CD8-positive, alpha-beta memory T cell (primary cell): ENCODE data around the gene TANC1. TPM values are rescaled to one million over a fixed set of nuclear protein-coding genes. Genes with fewer than 3 reads are reported as not detected.

Source experiments
- CTCF ChIA-PET: fragments of 350-600 bp; sonication (Branson Sonifier 250); formaldehyde crosslinking; loops from one replicate; lab custom pipeline; 2021; ENCODE audit warnings: antibody characterized with exemption; lab: Charles Lee
- POLR2A ChIA-PET: fragments of 350-600 bp; sonication (Branson Sonifier 250); formaldehyde crosslinking; loops from one replicate; lab custom pipeline; 2021; ENCODE audit warnings: antibody characterized with exemption; lab: Charles Lee
- DNase-seq, 5 donors: peaks; one replicate each; pipeline versions ENCODE4 v3.0.0 to v3.0.0-alpha.2; 2020 to 2022; ENCODE audit warnings: mixed read lengths in 1 of 5
- H3K27ac ChIP-seq: one replicate; pipeline ENCODE4 v1.7.0; 2013; ENCODE audit warnings: low read depth, mild to moderate bottlenecking, low read length, moderate library complexity
- H3K27me3 ChIP-seq: 2 replicates; pipeline ENCODE4 v1.7.0; 2013; ENCODE audit warnings: low read length, mild to moderate bottlenecking; ENCODE audit not compliant: insufficient read depth, poor library complexity, severe bottlenecking
- H3K36me3 ChIP-seq: 2 replicates; pipeline ENCODE4 v1.7.0; 2013; ENCODE audit warnings: mild to moderate bottlenecking, low read length, moderate library complexity; ENCODE audit not compliant: insufficient read depth
- H3K4me1 ChIP-seq: 2 replicates; pipeline ENCODE4 v1.7.0; 2013; ENCODE audit warnings: mild to moderate bottlenecking, low read length, moderate library complexity; ENCODE audit not compliant: insufficient read depth
- H3K4me3 ChIP-seq: 2 replicates; pipeline ENCODE4 v1.7.0; 2013; ENCODE audit warnings: mild to moderate bottlenecking, low read length
- H3K9me3 ChIP-seq: 2 replicates; pipeline ENCODE4 v1.7.0; 2013; ENCODE audit warnings: mild to moderate bottlenecking, low read length
- H3K27ac Mint-ChIP-seq, 8 donors: one replicate each; pipeline ENCODE4 v1.8.0; 2020 to 2021; ENCODE audit warnings: mixed read lengths in 8 of 8, mild to moderate bottlenecking in 6 of 8, inconsistent platforms in 3 of 8, moderate library complexity in 3 of 8
- H3K27me3 Mint-ChIP-seq, 2 donors: one replicate each; pipeline ENCODE4 v1.8.0; 2020 to 2021; ENCODE audit warnings: mixed read lengths in 2 of 2, mild to moderate bottlenecking in 1 of 2, moderate library complexity in 1 of 2
- H3K36me3 Mint-ChIP-seq, 3 donors: one replicate each; pipeline ENCODE4 v1.8.0; 2020 to 2021; ENCODE audit warnings: mixed read lengths in 3 of 3, inconsistent platforms in 1 of 3, mild to moderate bottlenecking in 1 of 3
- H3K4me1 Mint-ChIP-seq, 3 donors: one replicate each; pipeline ENCODE4 v1.8.0; 2020 to 2021; ENCODE audit warnings: mixed read lengths in 3 of 3, inconsistent platforms in 1 of 3, mild to moderate bottlenecking in 1 of 3
- H3K4me3 Mint-ChIP-seq, 7 donors: one replicate each; pipeline ENCODE4 v1.8.0; 2020 to 2021; ENCODE audit warnings: mixed read lengths in 7 of 7, mild to moderate bottlenecking in 6 of 7, moderate library complexity in 4 of 7, inconsistent platforms in 2 of 7
- H3K9me3 Mint-ChIP-seq, 5 donors: one replicate each; pipeline ENCODE4 v1.8.0; 2020 to 2022; ENCODE audit warnings: mixed read lengths in 5 of 5, mild to moderate bottlenecking in 3 of 5, moderate library complexity in 2 of 5, inconsistent platforms in 1 of 5
- polyA plus RNA-seq: library from polyadenylated mRNA; unstranded; fragments of 300-500 nt; fragmentation: Illumina TruSeq; gene quantifications from one replicate; pipeline ENCODE4 v1.2.3, GENCODE V29; 2021
- total RNA-seq, 2 experiments: library from RNA; stranded (reverse); gene quantifications; one replicate each; pipeline ENCODE4 v1.2.3, GENCODE V29; 2021

Gene TANC1
- total and polyA plus RNA-seq, 3 experiments from 2014 or later: 0.11 to 0.64 (median 0.13) TPM

DNA sequence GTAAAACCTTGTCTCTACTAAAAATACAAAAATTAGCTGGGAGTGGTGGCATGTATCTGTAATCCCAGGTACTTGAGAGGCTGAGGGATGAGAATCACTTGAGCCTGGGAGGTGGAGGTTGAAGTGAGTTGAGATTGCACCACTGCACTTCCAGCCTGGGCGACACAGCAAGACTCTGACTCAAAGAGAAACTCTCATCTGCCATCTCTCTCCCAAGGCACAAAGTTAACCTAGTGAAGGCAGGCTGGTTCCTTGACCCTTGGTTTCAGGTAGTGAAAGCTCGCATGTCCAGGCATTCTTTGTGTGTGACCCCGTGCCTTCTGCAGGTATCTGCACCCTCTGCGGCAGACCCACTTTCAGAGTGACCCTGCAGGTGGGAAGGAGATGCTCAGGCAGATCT, 218.0 kb downstream of the TANC1 start:
- Histone ChIP-seq H3K27me3 (no peaks in the 10 kb centered on the region), H3K9me3 (no peaks in the 10 kb centered on the region), H3K4me1 (no peaks in the 10 kb centered on the region), H3K36me3 (no peaks in the 10 kb centered on the region), H3K27ac (no peak overlapping the region), H3K4me3 (no peak overlapping the region)
- no peak for DNase-seq
- peaks cover 0 to 8% (median 4%) of the 10 kb centered on the region in 3 donors for H3K36me3 Mint-ChIP-seq
- H3K4me1 Mint-ChIP-seq: peaks cover 0 to 5% (median 0%) of the 10 kb centered on the region in 3 donors
- POLR2A ChIA-PET: no interaction called here
- H3K27me3 Mint-ChIP-seq: peaks cover 0 to 3% of the 10 kb centered on the region in 2 donors
- no peak overlapping the region for H3K27ac Mint-ChIP-seq
- H3K4me3 Mint-ChIP-seq: no peak overlapping the region
- CTCF ChIA-PET: interaction anchor here (1.1 kb wide), 1 partner anchor 13 kb away, joined by 3 read pairs; no protein-coding TSS in a partner anchor
- no peaks in the 10 kb centered on the region for H3K9me3 Mint-ChIP-seq

DNA sequence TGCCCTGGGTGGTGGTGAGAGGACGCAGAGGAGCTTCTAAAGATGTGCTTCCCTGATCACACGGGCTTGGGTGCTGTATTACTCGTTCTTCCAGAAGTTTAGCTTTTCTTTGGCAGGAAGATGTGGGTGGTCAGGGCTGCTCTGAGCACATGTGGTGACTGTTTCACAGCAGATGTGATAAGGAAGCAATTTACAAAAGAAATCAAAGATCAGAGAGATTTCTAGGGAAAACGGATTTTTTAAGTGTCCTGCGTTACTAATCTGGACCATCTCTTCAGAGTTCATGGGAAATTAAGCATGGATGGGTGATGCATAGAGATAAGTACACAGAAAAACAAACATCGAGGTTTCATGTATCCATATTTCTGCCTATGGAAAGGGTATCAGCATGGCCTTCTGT, 218.7 kb downstream of the TANC1 start:
- H3K27ac Mint-ChIP-seq: no peak overlapping the region
- Histone ChIP-seq H3K4me1 (no peaks in the 10 kb centered on the region), H3K36me3 (no peaks in the 10 kb centered on the region), H3K4me3 (no peak overlapping the region), H3K27me3 (no peaks in the 10 kb centered on the region), H3K9me3 (no peaks in the 10 kb centered on the region), H3K27ac (no peak overlapping the region)
- no peak overlapping the region for H3K4me3 Mint-ChIP-seq
- peaks cover 0 to 5% (median 0%) of the 10 kb centered on the region in 3 donors for H3K4me1 Mint-ChIP-seq
- ChIA-PET CTCF (interaction anchor here (1.1 kb wide), 1 partner anchor 14 kb away, joined by 3 read pairs; no protein-coding TSS in a partner anchor), POLR2A (no interaction called here)
- H3K9me3 Mint-ChIP-seq: no peaks in the 10 kb centered on the region
- DNase-seq: no peak
- peaks cover 0 to 3% of the 10 kb centered on the region in 2 donors for H3K27me3 Mint-ChIP-seq
- H3K36me3 Mint-ChIP-seq: peaks cover 0 to 8% (median 4%) of the 10 kb centered on the region in 3 donors

DNA sequence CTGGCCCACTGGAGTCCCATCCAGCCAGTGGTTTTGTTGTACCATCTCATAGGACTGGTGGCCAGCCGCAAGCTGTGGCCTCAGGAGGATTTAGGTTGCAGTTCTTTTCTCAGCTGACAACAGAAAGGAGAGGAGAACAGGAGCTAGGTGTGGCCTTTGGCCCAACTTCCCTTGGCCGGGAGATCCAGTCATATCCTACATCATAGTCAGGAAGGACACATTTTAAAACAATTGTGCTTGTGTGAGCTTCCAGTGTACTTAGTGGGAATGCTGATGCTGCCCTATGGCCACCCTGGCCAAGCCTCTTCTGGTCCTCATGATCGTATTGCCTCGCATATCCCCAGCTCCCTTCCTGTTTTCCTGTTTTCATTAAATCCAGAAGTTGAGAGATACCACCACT, 220.0 kb downstream of the TANC1 start:
- no peaks in the 10 kb centered on the region for H3K36me3 Mint-ChIP-seq
- DNase-seq: no peak
- peaks cover 0 to 5% (median 0%) of the 10 kb centered on the region in 3 donors for H3K4me1 Mint-ChIP-seq
- peaks cover 0 to 2% of the 10 kb centered on the region in 2 donors for H3K27me3 Mint-ChIP-seq
- no peaks in the 10 kb centered on the region for H3K4me1 ChIP-seq
- no peaks in the 10 kb centered on the region for H3K9me3 ChIP-seq
- H3K4me3 Mint-ChIP-seq: no peak overlapping the region
- no peaks in the 10 kb centered on the region for H3K9me3 Mint-ChIP-seq
- H3K27me3 ChIP-seq: no peaks in the 10 kb centered on the region
- CTCF ChIA-PET: interaction anchor here (1.3 kb wide), 1 partner anchor 8 kb away, joined by 3 read pairs; no protein-coding TSS in a partner anchor
- no peak overlapping the region for H3K27ac Mint-ChIP-seq
- POLR2A ChIA-PET: no interaction called here
- H3K36me3 ChIP-seq: no peaks in the 10 kb centered on the region
- H3K4me3 ChIP-seq: no peak overlapping the region
- H3K27ac ChIP-seq: no peak overlapping the region

DNA sequence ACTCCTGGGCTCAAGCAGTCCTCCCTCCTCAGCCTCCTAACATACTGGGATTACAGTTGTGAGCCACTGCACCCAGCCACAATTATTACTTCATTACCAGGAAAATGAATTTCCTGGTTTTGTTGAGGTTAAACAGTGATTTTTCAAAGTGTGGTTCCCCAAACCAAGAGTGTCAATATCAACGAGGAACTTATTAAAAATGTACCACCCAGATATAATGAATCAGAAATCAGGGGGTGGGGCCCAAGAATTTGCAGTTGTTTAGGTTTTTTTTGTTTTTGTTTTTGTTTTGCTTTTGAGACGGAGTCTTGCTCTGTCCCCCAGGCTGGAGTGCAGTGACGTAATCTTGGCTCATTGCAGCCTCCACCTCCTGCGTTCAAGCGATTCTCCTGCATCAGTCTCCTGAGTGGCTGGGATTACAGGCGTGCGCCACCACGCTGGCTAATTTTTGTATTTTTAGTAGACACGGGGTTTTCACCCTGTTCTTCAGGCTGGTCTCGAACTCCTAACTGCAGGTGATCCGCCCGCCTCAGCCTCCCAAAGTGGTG, 224.0 kb downstream of the TANC1 start:
- no peaks in the 10 kb centered on the region for H3K9me3 Mint-ChIP-seq
- POLR2A ChIA-PET: no interaction called here

DNA sequence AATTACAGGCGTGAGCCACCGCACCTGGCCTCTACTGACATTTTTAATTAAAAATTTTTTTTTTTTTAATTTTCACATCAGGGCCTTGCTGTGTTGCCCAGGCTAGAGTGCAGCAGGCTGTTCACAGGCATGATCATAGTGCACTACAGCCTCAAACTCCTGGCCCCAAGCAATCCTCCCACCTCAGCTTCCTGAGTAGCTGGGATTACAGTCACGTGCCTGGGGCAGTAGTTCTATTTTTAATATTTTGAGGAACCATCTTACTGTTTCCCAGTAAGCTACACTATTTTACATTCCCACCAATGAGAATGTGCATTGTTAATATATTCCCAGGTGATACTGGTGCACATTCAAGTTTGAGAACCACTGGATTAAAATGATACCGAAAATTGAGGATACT, 225.4 kb downstream of the TANC1 start:
- Histone ChIP-seq H3K9me3 (no peaks in the 10 kb centered on the region), H3K4me1 (no peaks in the 10 kb centered on the region), H3K27me3 (no peaks in the 10 kb centered on the region), H3K4me3 (no peak overlapping the region), H3K36me3 (no peaks in the 10 kb centered on the region), H3K27ac (no peak overlapping the region)
- Mint-ChIP-seq H3K4me1 (peaks cover under 1 to 4% (median 1%) of the 10 kb centered on the region in 3 donors), H3K27me3 (peaks cover 0 to 5% of the 10 kb centered on the region in 2 donors), H3K4me3 (no peak overlapping the region), H3K27ac (no peak overlapping the region), H3K36me3 (no peaks in the 10 kb centered on the region), H3K9me3 (no peaks in the 10 kb centered on the region)
- POLR2A ChIA-PET: no interaction called here
- CTCF ChIA-PET: no interaction called here
- no peak for DNase-seq

More for the DNA sequence above, 224.0 kb downstream of the TANC1 start:
- no peak overlapping the region for H3K4me3 Mint-ChIP-seq
- H3K4me1 ChIP-seq: no peaks in the 10 kb centered on the region
- H3K27ac ChIP-seq: no peak overlapping the region
- H3K4me1 Mint-ChIP-seq: no peaks in the 10 kb centered on the region
- no peaks in the 10 kb centered on the region for H3K9me3 ChIP-seq
- CTCF ChIA-PET: no interaction called here
- no peaks in the 10 kb centered on the region for H3K27me3 ChIP-seq
- no peaks in the 10 kb centered on the region for H3K36me3 Mint-ChIP-seq
- H3K36me3 ChIP-seq: no peaks in the 10 kb centered on the region
- peaks cover 0 to 5% of the 10 kb centered on the region in 2 donors for H3K27me3 Mint-ChIP-seq
- no peak overlapping the region for H3K27ac Mint-ChIP-seq
- H3K4me3 ChIP-seq: no peak overlapping the region
- no peak for DNase-seq

DNA sequence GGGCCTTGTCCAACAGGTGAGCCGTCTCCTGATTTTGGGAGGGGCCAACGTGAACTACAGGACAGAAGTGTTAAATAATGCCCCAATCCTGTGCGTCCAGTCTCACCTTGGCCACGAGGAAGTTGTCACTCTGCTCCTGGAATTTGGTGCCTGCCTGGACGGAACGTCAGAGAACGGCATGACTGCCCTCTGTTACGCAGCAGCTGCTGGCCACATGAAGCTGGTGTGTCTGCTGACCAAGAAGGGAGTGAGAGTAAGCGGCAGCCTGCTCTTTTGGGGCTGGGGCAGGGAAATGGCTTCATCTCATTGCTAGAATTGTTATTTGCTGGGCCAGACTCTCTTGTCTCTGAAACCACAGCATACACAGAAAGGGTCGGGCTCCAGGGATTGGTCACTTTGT, 225.8 kb downstream of the TANC1 start:
- no peaks in the 10 kb centered on the region for H3K36me3 Mint-ChIP-seq
- POLR2A ChIA-PET: no interaction called here
- H3K27ac Mint-ChIP-seq: no peak overlapping the region

DNA sequence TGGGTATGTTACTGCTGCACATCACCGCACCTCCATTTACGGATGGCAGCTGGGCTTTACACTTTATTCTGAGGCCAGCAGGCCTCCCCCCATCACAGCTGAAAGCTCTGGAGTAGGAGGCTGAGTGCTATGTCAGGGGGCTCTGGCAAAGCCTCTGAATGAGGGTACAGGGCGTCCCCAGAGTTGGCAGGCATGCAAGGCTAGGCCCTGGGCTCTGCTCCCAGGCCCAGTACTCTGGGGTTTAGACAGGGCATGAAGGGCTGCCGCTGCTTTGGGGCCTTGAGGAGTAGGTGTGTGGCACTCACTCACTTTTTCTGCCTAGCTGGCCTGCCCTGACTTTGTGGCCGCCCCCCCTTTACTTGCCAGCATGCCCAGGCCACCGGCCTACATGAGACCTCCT, 227.3 kb downstream of the TANC1 start:
- no peaks in the 10 kb centered on the region for H3K27me3 ChIP-seq

More for the DNA sequence above, 225.8 kb downstream of the TANC1 start:
- Histone ChIP-seq H3K36me3 (no peaks in the 10 kb centered on the region), H3K27ac (no peak overlapping the region), H3K4me3 (no peak overlapping the region), H3K9me3 (no peaks in the 10 kb centered on the region), H3K27me3 (no peaks in the 10 kb centered on the region), H3K4me1 (no peaks in the 10 kb centered on the region)
- peaks cover 5 to 8% (median 6%) of the 10 kb centered on the region in 3 donors for H3K4me1 Mint-ChIP-seq
- no peak for DNase-seq
- peaks cover 0 to 5% of the 10 kb centered on the region in 2 donors for H3K27me3 Mint-ChIP-seq
- no peak overlapping the region for H3K4me3 Mint-ChIP-seq
- CTCF ChIA-PET: no interaction called here
- no peaks in the 10 kb centered on the region for H3K9me3 Mint-ChIP-seq

DNA sequence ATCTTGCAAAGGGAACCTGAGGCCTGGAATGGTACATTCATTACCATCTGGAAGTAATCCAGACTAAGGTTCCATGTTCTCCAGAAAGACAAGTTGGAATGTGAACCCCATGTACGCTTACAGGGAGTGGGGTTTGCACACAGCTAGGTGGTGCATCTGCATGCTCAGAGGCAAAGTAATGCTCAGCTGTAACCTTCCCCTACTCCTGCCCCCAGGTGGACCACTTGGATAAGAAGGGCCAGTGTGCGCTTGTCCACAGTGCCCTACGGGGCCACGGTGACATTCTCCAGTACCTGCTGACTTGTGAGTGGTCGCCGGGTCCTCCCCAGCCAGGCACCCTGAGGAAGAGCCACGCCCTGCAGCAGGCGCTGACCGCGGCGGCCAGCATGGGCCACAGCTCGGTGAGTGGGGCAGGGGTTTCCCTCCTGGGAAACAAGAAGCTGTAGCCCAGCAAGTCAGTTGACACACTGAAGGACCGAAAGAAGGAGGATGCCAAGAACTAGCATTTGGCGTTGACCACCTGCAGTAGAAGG, 228.0 kb downstream of the TANC1 start:
- Histone ChIP-seq H3K36me3 (no peaks in the 10 kb centered on the region), H3K4me3 (no peak overlapping the region), H3K4me1 (peaks cover 11% of the 10 kb centered on the region), H3K9me3 (no peaks in the 10 kb centered on the region), H3K27ac (no peak overlapping the region), H3K27me3 (peaks cover 4% of the 10 kb centered on the region)
- no peak for DNase-seq
- H3K27ac Mint-ChIP-seq: no peak overlapping the region
- CTCF ChIA-PET: no interaction called here
- H3K27me3 Mint-ChIP-seq: peaks cover 0 to 5% of the 10 kb centered on the region in 2 donors
- POLR2A ChIA-PET: no interaction called here
- H3K36me3 Mint-ChIP-seq: no peaks in the 10 kb centered on the region
- H3K4me3 Mint-ChIP-seq: no peak overlapping the region
- peaks cover 18 to 24% (median 19%) of the 10 kb centered on the region in 3 donors for H3K4me1 Mint-ChIP-seq
- no peaks in the 10 kb centered on the region for H3K9me3 Mint-ChIP-seq

More for the DNA sequence above, 227.3 kb downstream of the TANC1 start:
- no peak for DNase-seq
- Mint-ChIP-seq H3K27ac (peak overlapping the region in 2 of 8 donors; percentile 31 to 75), H3K9me3 (no peaks in the 10 kb centered on the region), H3K4me3 (peak overlapping the region in 1 of 7 donors; percentile 28), H3K4me1 (peaks cover 10 to 16% (median 12%) of the 10 kb centered on the region in 3 donors), H3K27me3 (peaks cover 0 to 5% of the 10 kb centered on the region in 2 donors), H3K36me3 (no peaks in the 10 kb centered on the region)
- Histone ChIP-seq H3K4me1 (peaks cover 3% of the 10 kb centered on the region), H3K27ac (no peak overlapping the region), H3K36me3 (no peaks in the 10 kb centered on the region), H3K9me3 (no peaks in the 10 kb centered on the region), H3K4me3 (no peak overlapping the region)
- POLR2A ChIA-PET: no interaction called here
- CTCF ChIA-PET: no interaction called here
